Panc1 (cell line): ENCODE measurements around the gene SIRT6. TPM values are rescaled to one million over a fixed set of nuclear protein-coding genes. Genes with fewer than 3 reads are reported as not detected.
"Not testable (repeated sequence)": the region's sequence is repeated elsewhere in the genome, so short reads cannot be mapped to it uniquely, and the experiment has no call there.

Source experiments
- ATAC-seq: fragments of 200-7000 bp; cut with Tn5 transposase; 2 replicates; pipeline ENCODE4 v1.9.1; 2020; ENCODE audit warnings: mild to moderate bottlenecking, moderate library complexity
- BruUV-seq: library from RNA; stranded (reverse); fragments of 400-500 nt; replicated peaks from 2 replicates; lab custom pipeline; 2021; lab: Mats Ljungman, UMichigan
- CTCF ChIA-PET: fragments of 300-600 bp; sonication (Branson Sonifier 250); formaldehyde crosslinking; loops from one replicate; lab custom pipeline; 2022; ENCODE audit warnings: antibody characterized with exemption; lab: Charles Lee
- POLR2A ChIA-PET: fragments of 300-600 bp; sonication (Branson Sonifier 250); formaldehyde crosslinking; loops from one replicate; lab custom pipeline; 2022; ENCODE audit warnings: antibody characterized with exemption; lab: Charles Lee
- DNase-seq: peaks from one replicate; pipeline ENCODE4 v3.0.0-alpha.2; 2010; ENCODE audit warnings: low read depth, low spot score
- H3K27ac ChIP-seq: 2 replicates; pipeline ENCODE4 v1.5.1; 2011; ENCODE audit warnings: mild to moderate bottlenecking, low read length, inconsistent platforms
- H3K27me3 ChIP-seq: fragments of 200-500 bp; sonication (Bioruptor generic); 2 replicates; pipeline ENCODE4 v1.6.0; 2014; ENCODE audit warnings: low read length, inconsistent platforms; ENCODE audit not compliant: control insufficient read depth, insufficient read depth
- H3K36me3 ChIP-seq: fragments of 200-500 bp; sonication (Bioruptor generic); 2 replicates; pipeline ENCODE4 v1.5.1; 2014; ENCODE audit warnings: inconsistent platforms, mild to moderate bottlenecking, low read length, moderate library complexity; ENCODE audit not compliant: control insufficient read depth, insufficient read depth
- H3K4me1 ChIP-seq: 2 replicates; pipeline ENCODE4 v1.5.1; 2011; ENCODE audit warnings: inconsistent platforms, mild to moderate bottlenecking, low read length, moderate library complexity; ENCODE audit not compliant: control insufficient read depth, insufficient read depth
- H3K4me3 ChIP-seq, 2 experiments: 2 replicates each; pipeline ENCODE4 v1.5.1; 2011 to 2012; ENCODE audit warnings: low read depth in 2 of 2, low read length in 2 of 2, mild to moderate bottlenecking in 2 of 2, inconsistent platforms in 1 of 2, moderate library complexity in 1 of 2
- H3K9me3 ChIP-seq: fragments of 200-500 bp; sonication (Bioruptor generic); 2 replicates; pipeline ENCODE4 v1.5.1; 2014; ENCODE audit warnings: low read depth, mild to moderate bottlenecking, inconsistent platforms, low read length, moderate library complexity; ENCODE audit not compliant: control insufficient read depth, insufficient read depth
- CTCF ChIP-seq: fragments of 450-650 bp; IDR thresholded peaks from 2 replicates; pipeline ENCODE4 v1.5.1; 2017; ENCODE audit warnings: mild to moderate bottlenecking
- POLR2AphosphoS5 ChIP-seq: IDR thresholded peaks from 2 replicates; pipeline ENCODE4 v1.6.1; 2012; ENCODE audit warnings: mild to moderate bottlenecking, low read depth, low read length, moderate library complexity
- REST ChIP-seq, 2 experiments: IDR thresholded peaks; 2 replicates each; pipeline ENCODE4 v1.6.1; 2011 to 2012; ENCODE audit warnings: low read depth in 2 of 2, control low read depth in 1 of 2, low read length in 1 of 2, mild to moderate bottlenecking in 1 of 2, moderate library complexity in 1 of 2; ENCODE audit not compliant: insufficient read depth in 1 of 2
- SIN3A ChIP-seq: IDR thresholded peaks from 2 replicates; pipeline ENCODE4 v1.6.1; 2012; ENCODE audit warnings: low read depth, mild to moderate bottlenecking, low read length, moderate library complexity, borderline replicate concordance; ENCODE audit not compliant: insufficient read depth
- TCF7L2 ChIP-seq: IDR thresholded peaks from 2 replicates; pipeline ENCODE4 v1.6.1; 2011; ENCODE audit warnings: mild to moderate bottlenecking, low read depth, low read length, inconsistent platforms
- in situ Hi-C: cut with HindIII; loops from 2 replicates; pipeline ENCODE4 v1.10.0; 2016; ENCODE audit warnings: low sequenced_read_pairs, low pct_unique_long_range_greater_than_20kb
- intact Hi-C: fragments of 100-400 bp; cut with micrococcal nuclease; formaldehyde crosslinking; loops from one replicate; pipeline ENCODE4 v1.10.0; 2022; ENCODE audit not compliant: unreplicated experiment
- total RNA-seq: library from RNA; stranded (reverse); gene quantifications from one replicate; pipeline ENCODE4 v1.2.1, GENCODE V29; 2021; ENCODE audit not compliant: unreplicated experiment

The SIRT6 gene
- total RNA-seq, 1 experiment from 2014 or later: 19.8 TPM

- POLR2A ChIA-PET: no interaction called here
- no peaks in the 10 kb centered on the region for H3K36me3 ChIP-seq
- ATAC-seq (no peak), DNase-seq (no peak)
- BruUV-seq: no TSS peak
- no peaks in the 10 kb centered on the region for H3K27me3 ChIP-seq
- in situ Hi-C loops (no loop called here), intact Hi-C loops (no loop called here)
- no peak for TF ChIP-seq SIN3A
- TF ChIP-seq REST (IDR thresholded peaks at IDR 0.05; ENCODE audit: insufficient read depth in 1 of 2, low read depth in 2 of 2, low read length in 1 of 2): no peak
- no peak for TF ChIP-seq CTCF
- H3K27ac ChIP-seq: no peak overlapping the region
- no peak overlapping the region for H3K4me3 ChIP-seq
- CTCF ChIA-PET: no interaction called here
- H3K9me3 ChIP-seq: no peaks in the 10 kb centered on the region
- no peaks in the 10 kb centered on the region for H3K4me1 ChIP-seq
These were observed 43.9 kb downstream of the SIRT6 start for GRCh38 chr19:4138445-4138844.

- intact Hi-C loops (no loop called here), in situ Hi-C loops (no loop called here)
- CTCF ChIA-PET: no interaction called here
- H3K36me3 ChIP-seq: no peaks in the 10 kb centered on the region
- BruUV-seq: no TSS peak
- DNase-seq (no peak), ATAC-seq (no peak)
- no peaks in the 10 kb centered on the region for H3K27me3 ChIP-seq
- H3K4me1 ChIP-seq: peaks cover 3% of the 10 kb centered on the region; the same call in 1 of the 2 replicates
- POLR2A ChIA-PET: no interaction called here
- H3K9me3 ChIP-seq: no peaks in the 10 kb centered on the region
- no peak overlapping the region for H3K27ac ChIP-seq
- TF ChIP-seq TCF7L2 (no peak), SIN3A (no peak), POLR2AphosphoS5 (no peak), CTCF (no peak), REST (IDR thresholded peaks at IDR 0.05; ENCODE audit: insufficient read depth in 1 of 2, low read depth in 2 of 2, low read length in 1 of 2) (no peak)
- H3K4me3 ChIP-seq: no peak overlapping the region
These were observed 45.7 kb downstream of the SIRT6 start for GRCh38 chr19:4136680-4137088.

- peaks cover 12% of the 10 kb centered on the region for H3K4me1 ChIP-seq
- POLR2A ChIA-PET, H3K27me3 ChIP-seq, BruUV-seq, DNase-seq, ATAC-seq, H3K36me3 ChIP-seq, H3K27ac ChIP-seq, H3K9me3 ChIP-seq, in situ Hi-C loops, H3K4me3 ChIP-seq, intact Hi-C loops: not testable (repeated sequence)
- CTCF ChIA-PET: interaction anchor here (0.6 kb wide), 1 partner anchor 21 kb away, joined by 6 read pairs; no protein-coding TSS in a partner anchor
These were observed 47.0 kb downstream of the SIRT6 start for GRCh38 chr19:4135386-4135785.
